ENCODE measurements around the gene PRKAG1.

- no peak for TF ChIP-seq YY1 (IDR thresholded peaks at IDR 0.05; ENCODE audit: insufficient read depth, insufficient read length)
- TF ChIP-seq ZNF274 (IDR thresholded peaks at IDR 0.05; ENCODE audit: low read depth, low read length), result no peak
These were observed 6.9 kb upstream of the PRKAG1 start for GRCh38 chr12:49025463-49025862.
